CD4-positive, alpha-beta memory T cell (primary cell): ENCODE data around the gene UBAP2L. TPM values are rescaled to one million over a fixed set of nuclear protein-coding genes. Genes with fewer than 3 reads are reported as not detected.

Source experiments
- CTCF ChIA-PET: fragments of 350-600 bp; sonication (Branson Sonifier 250); formaldehyde crosslinking; loops from one replicate; lab custom pipeline; 2021; ENCODE audit warnings: inconsistent platforms; ENCODE audit not compliant: partially characterized antibody; lab: Charles Lee
- POLR2A ChIA-PET: fragments of 350-600 bp; sonication (Branson Sonifier 250); formaldehyde crosslinking; loops from one replicate; lab custom pipeline; 2021; ENCODE audit not compliant: partially characterized antibody; lab: Charles Lee
- DNase-seq, 5 donors: peaks; one replicate each; pipeline versions ENCODE4 v3.0.0 to v3.0.0-alpha.2; 2020 to 2022; ENCODE audit warnings: mixed read lengths in 1 of 5
- H3K27ac ChIP-seq: one replicate; pipeline ENCODE4 v1.7.0; 2013; ENCODE audit warnings: low read depth, low read length
- H3K27me3 ChIP-seq: 2 replicates; pipeline ENCODE4 v1.7.0; 2013; ENCODE audit warnings: mild to moderate bottlenecking, low read length, moderate library complexity; ENCODE audit not compliant: insufficient read depth
- H3K36me3 ChIP-seq: 2 replicates; pipeline ENCODE4 v1.7.0; 2013; ENCODE audit warnings: mild to moderate bottlenecking, low read length, moderate library complexity; ENCODE audit not compliant: insufficient read depth
- H3K4me1 ChIP-seq: 2 replicates; pipeline ENCODE4 v1.7.0; 2013; ENCODE audit warnings: mild to moderate bottlenecking, low read length, moderate library complexity; ENCODE audit not compliant: insufficient read depth
- H3K4me3 ChIP-seq, 2 donors: one replicate each; pipeline ENCODE4 v1.7.0; 2013; ENCODE audit warnings: low read length in 2 of 2, mild to moderate bottlenecking in 1 of 2
- H3K9me3 ChIP-seq, 2 donors: one replicate each; pipeline ENCODE4 v1.7.0; 2013; ENCODE audit warnings: low read length in 2 of 2, control low read depth in 1 of 2; ENCODE audit not compliant: control insufficient read depth in 1 of 2
- H3K27ac Mint-ChIP-seq, 7 donors: one replicate each; pipeline ENCODE4 v1.8.0; 2020 to 2021; ENCODE audit warnings: mixed read lengths in 7 of 7, mild to moderate bottlenecking in 6 of 7, inconsistent platforms in 3 of 7, moderate library complexity in 3 of 7
- H3K27me3 Mint-ChIP-seq, 2 donors: one replicate each; pipeline ENCODE4 v1.8.0; 2020 to 2021; ENCODE audit warnings: mixed read lengths in 2 of 2
- H3K36me3 Mint-ChIP-seq, 2 donors: one replicate each; pipeline ENCODE4 v1.8.0; 2020 to 2021; ENCODE audit warnings: mixed read lengths in 2 of 2, inconsistent platforms in 1 of 2, mild to moderate bottlenecking in 1 of 2
- H3K4me1 Mint-ChIP-seq, 4 donors: one replicate each; pipeline ENCODE4 v1.8.0; 2020 to 2021; ENCODE audit warnings: mixed read lengths in 4 of 4, mild to moderate bottlenecking in 1 of 4
- H3K4me3 Mint-ChIP-seq, 8 donors: one replicate each; pipeline ENCODE4 v1.8.0; 2020 to 2021; ENCODE audit warnings: mixed read lengths in 8 of 8, mild to moderate bottlenecking in 7 of 8, moderate library complexity in 6 of 8, inconsistent platforms in 3 of 8
- H3K9me3 Mint-ChIP-seq, 8 donors: one replicate each; pipeline ENCODE4 v1.8.0; 2020 to 2021; ENCODE audit warnings: mixed read lengths in 8 of 8, mild to moderate bottlenecking in 5 of 8, inconsistent platforms in 3 of 8, moderate library complexity in 1 of 8
- intact Hi-C: fragments of 100-400 bp; cut with micrococcal nuclease; formaldehyde crosslinking; loops from one replicate; pipeline ENCODE4 v1.15.1; 2023
- polyA plus RNA-seq, 2 donors: library from polyadenylated mRNA; unstranded; fragments of 300-500 nt; fragmentation: Illumina TruSeq; gene quantifications; one replicate each; pipeline ENCODE4 v1.2.3, GENCODE V29; 2021
- total RNA-seq, 2 experiments: library from RNA; stranded (reverse); gene quantifications; one replicate each; pipeline ENCODE4 v1.2.3, GENCODE V29; 2021

Gene UBAP2L
- total and polyA plus RNA-seq, 4 experiments from 2014 or later, result 33.5 to 189 (median 127) TPM

- Mint-ChIP-seq H3K27me3 (peaks cover 0 to 4% of the 10 kb centered on the region in 2 donors), H3K4me3 (no peak overlapping the region), H3K4me1 (peaks cover 0 to 4% (median 0%) of the 10 kb centered on the region in 4 donors), H3K27ac (no peak overlapping the region), H3K9me3 (peaks cover 0 to 10% (median 5%) of the 10 kb centered on the region in 8 donors), H3K36me3 (peaks cover 0 to 3% of the 10 kb centered on the region in 2 donors)
- Histone ChIP-seq H3K9me3 (no peaks in the 10 kb centered on the region), H3K4me1 (no peaks in the 10 kb centered on the region), H3K27me3 (no peaks in the 10 kb centered on the region), H3K4me3 (no peak overlapping the region), H3K27ac (no peak overlapping the region), H3K36me3 (no peaks in the 10 kb centered on the region)
- DNase-seq, result no peak
- POLR2A ChIA-PET, result no interaction called here
- intact Hi-C loops, result no loop called here
- CTCF ChIA-PET, result no interaction called here
These were observed 67.9 kb downstream of the UBAP2L start for GRCh38 chr1:154288661-154289060.

GRCh38 chr1:154290921-154291320 is 70.2 kb downstream of the UBAP2L start:
- H3K27me3 ChIP-seq, result no peaks in the 10 kb centered on the region
- Mint-ChIP-seq H3K4me1 (no peaks in the 10 kb centered on the region), H3K9me3 (peaks cover 0 to 28% (median 18%) of the 10 kb centered on the region in 8 donors), H3K27ac (no peak overlapping the region), H3K36me3 (peaks cover 4 to 8% of the 10 kb centered on the region in 2 donors), H3K4me3 (no peak overlapping the region), H3K27me3 (peaks cover 0 to 4% of the 10 kb centered on the region in 2 donors)
- no peak overlapping the region for H3K27ac ChIP-seq
- H3K4me1 ChIP-seq, result no peaks in the 10 kb centered on the region
- POLR2A ChIA-PET, result no interaction called here
- CTCF ChIA-PET, result interaction anchor here (0.7 kb wide), 1 partner anchor 960 kb away, joined by 3 read pairs; no protein-coding TSS in a partner anchor
- peaks cover 0 to 7% of the 10 kb centered on the region in 2 donors for H3K9me3 ChIP-seq
- no peak overlapping the region for H3K4me3 ChIP-seq
- intact Hi-C loops, result no loop called here
- DNase-seq, result no peak
- H3K36me3 ChIP-seq, result no peaks in the 10 kb centered on the region

- intact Hi-C loops, result no loop called here
- H3K27ac ChIP-seq, result no peak overlapping the region
- H3K27me3 ChIP-seq, result no peaks in the 10 kb centered on the region
- ChIA-PET POLR2A (no interaction called here), CTCF (interaction anchor here (1.5 kb wide), 1 partner anchor 40 kb away, joined by 6 read pairs; no protein-coding TSS in a partner anchor)
- peak in 1 of 5 donors; percentile 22 for DNase-seq
- no peaks in the 10 kb centered on the region for H3K4me1 ChIP-seq
- Mint-ChIP-seq H3K9me3 (peaks cover 0 to 35% (median 18%) of the 10 kb centered on the region in 8 donors), H3K4me1 (no peaks in the 10 kb centered on the region), H3K27me3 (no peaks in the 10 kb centered on the region), H3K27ac (peak overlapping the region in 2 of 7 donors; percentile 29 to 75), H3K36me3 (peaks cover 4 to 8% of the 10 kb centered on the region in 2 donors), H3K4me3 (no peak overlapping the region)
- peaks cover 0 to 7% of the 10 kb centered on the region in 2 donors for H3K9me3 ChIP-seq
- no peak overlapping the region for H3K4me3 ChIP-seq
- no peaks in the 10 kb centered on the region for H3K36me3 ChIP-seq
These were observed 74.9 kb downstream of the UBAP2L start for GRCh38 chr1:154295408-154296235.

- no peaks in the 10 kb centered on the region for H3K9me3 ChIP-seq
- peaks cover 0 to 4% (median 0%) of the 10 kb centered on the region in 8 donors for H3K9me3 Mint-ChIP-seq
- no peaks in the 10 kb centered on the region for H3K27me3 ChIP-seq
- intact Hi-C loops, result no loop called here
- H3K36me3 Mint-ChIP-seq, result no peaks in the 10 kb centered on the region
- H3K36me3 ChIP-seq, result no peaks in the 10 kb centered on the region
- no peak overlapping the region for H3K27ac ChIP-seq
- POLR2A ChIA-PET, result interaction anchor here (1.1 kb wide), 1 partner anchor 14 kb away, joined by 3 read pairs; no protein-coding TSS in a partner anchor
- no peaks in the 10 kb centered on the region for H3K27me3 Mint-ChIP-seq
- no peaks in the 10 kb centered on the region for H3K4me1 ChIP-seq
- H3K27ac Mint-ChIP-seq, result no peak overlapping the region
- no peaks in the 10 kb centered on the region for H3K4me1 Mint-ChIP-seq
- CTCF ChIA-PET, result interaction anchor here (1.5 kb wide), 1 partner anchor 22 kb away, joined by 3 read pairs; no protein-coding TSS in a partner anchor
- H3K4me3 ChIP-seq, result no peak overlapping the region
- DNase-seq, result no peak
- H3K4me3 Mint-ChIP-seq, result no peak overlapping the region
These were observed 80.8 kb downstream of the UBAP2L start for GRCh38 chr1:154301582-154301981.

GRCh38 chr1:154304664-154305337 is 84.0 kb downstream of the UBAP2L start:
- Histone ChIP-seq H3K4me3 (no peak overlapping the region), H3K27me3 (no peaks in the 10 kb centered on the region), H3K36me3 (no peaks in the 10 kb centered on the region), H3K4me1 (peaks cover 13% of the 10 kb centered on the region), H3K27ac (no peak overlapping the region), H3K9me3 (no peaks in the 10 kb centered on the region)
- POLR2A ChIA-PET, result no interaction called here
- Mint-ChIP-seq H3K27me3 (no peaks in the 10 kb centered on the region), H3K4me3 (no peak overlapping the region), H3K9me3 (peaks cover 0 to 2% (median 0%) of the 10 kb centered on the region in 8 donors), H3K36me3 (no peaks in the 10 kb centered on the region), H3K27ac (peak overlapping the region in 1 of 7 donors; percentile 71), H3K4me1 (peaks cover 7 to 12% (median 12%) of the 10 kb centered on the region in 4 donors)
- DNase-seq, result no peak
- intact Hi-C loops, result no loop called here
- CTCF ChIA-PET, result interaction anchor here (4.2 kb wide), 1 partner anchor 31 kb away, joined by 14 read pairs; no protein-coding TSS in a partner anchor

- intact Hi-C loops, result no loop called here
- ChIA-PET CTCF (interaction anchor here (1.2 to 4.2 kb wide), 2 partner anchors 30 to 36 kb away, joined by 4 to 14 read pairs; no protein-coding TSS in a partner anchor), POLR2A (interaction anchor here (0.5 kb wide), 1 partner anchor 24 kb away, joined by 3 read pairs; no protein-coding TSS in a partner anchor)
- H3K27me3 Mint-ChIP-seq, result no peaks in the 10 kb centered on the region
- Histone ChIP-seq H3K27ac (no peak overlapping the region), H3K27me3 (no peaks in the 10 kb centered on the region), H3K36me3 (no peaks in the 10 kb centered on the region), H3K9me3 (no peaks in the 10 kb centered on the region), H3K4me3 (no peak overlapping the region), H3K4me1 (peaks cover 13% of the 10 kb centered on the region)
- no peak overlapping the region for H3K4me3 Mint-ChIP-seq
- no peak for DNase-seq
- H3K36me3 Mint-ChIP-seq, result no peaks in the 10 kb centered on the region
- H3K27ac Mint-ChIP-seq, result peak overlapping the region in 1 of 7 donors; percentile 57
- peaks cover 0 to 2% (median 0%) of the 10 kb centered on the region in 8 donors for H3K9me3 Mint-ChIP-seq
- H3K4me1 Mint-ChIP-seq, result peaks cover 7 to 12% (median 12%) of the 10 kb centered on the region in 4 donors
These were observed 85.4 kb downstream of the UBAP2L start for GRCh38 chr1:154306151-154306550.
